K562 (cell line): ENCODE results near the gene HOXC5. TPM values are rescaled to one million over a fixed set of nuclear protein-coding genes. Genes with fewer than 3 reads are reported as not detected.

Source experiments
- ATAC-seq: fragments of 200-7000 bp; cut with Tn5 transposase; 3 replicates; pipeline ENCODE4 v1.9.1; 2020; ENCODE audit warnings: moderate library complexity
- BruUV-seq: library from RNA; stranded (reverse); fragments of 400-500 nt; replicated peaks from 2 replicates; lab custom pipeline; 2021; lab: Mats Ljungman, UMichigan
- CTCF ChIA-PET: fragments of 300-600 bp; formaldehyde crosslinking; extraction: SDS; loops from one replicate; lab custom pipeline; 2021; ENCODE audit warnings: low intra/inter-chr PET ratio; lab: Yijun Ruan, JAX
- POLR2A ChIA-PET: fragments of 300-600, 350-650 bp; sonication (Branson Sonifier 250); formaldehyde crosslinking; extraction: SDS; loops from one replicate; lab custom pipeline; 2021; ENCODE audit warnings: antibody characterized with exemption, inconsistent platforms; lab: Yijun Ruan, JAX
- DNase-seq, 4 experiments: peaks; one replicate each; pipeline versions ENCODE4 v3.0.0 to v3.0.0-alpha.2; 2011 to 2018; ENCODE audit warnings: low spot score in 3 of 4, mixed read lengths in 3 of 4; ENCODE audit errors: extremely low read depth in 1 of 4
- FAIRE-seq: peaks from 2 replicates; lab custom pipeline; 2011; peaks lifted over from hg19 to GRCh38; lab: Jason Lieb, UNC
- H2AFZ ChIP-seq: 2 replicates; pipeline ENCODE4 v1.6.0; 2011; ENCODE audit warnings: low read depth, low read length, control low read depth, inconsistent platforms
- H3K27ac ChIP-seq: fragments of 200-600 bp; 3 replicates; pipeline ENCODE4 v1.8.0; 2011; ENCODE audit warnings: low read depth, mild to moderate bottlenecking, control low read depth, inconsistent platforms, low read length, moderate library complexity, mixed read lengths; ENCODE audit errors: extremely low read depth
- H3K27me3 ChIP-seq, 2 experiments: fragments of 300-600 bp in 1 of 2; 2 replicates in 1 of 2; 3 replicates in 1 of 2; pipeline versions ENCODE4 v1.6.0 to v1.8.0; 2011; ENCODE audit warnings: inconsistent platforms in 2 of 2, low read length in 2 of 2, mild to moderate bottlenecking in 1 of 2, mixed read lengths in 1 of 2, moderate library complexity in 1 of 2; ENCODE audit not compliant: control insufficient read depth in 2 of 2, insufficient read depth in 2 of 2
- H3K36me3 ChIP-seq: fragments of 300-600 bp; 3 replicates; pipeline ENCODE4 v1.8.0; 2011; ENCODE audit warnings: mild to moderate bottlenecking, low read length, inconsistent platforms; ENCODE audit not compliant: control insufficient read depth, insufficient read depth
- H3K4me1 ChIP-seq, 2 experiments: fragments of 200-600 bp in 1 of 2; replicated peaks in 1 of 2; 2 replicates in 1 of 2; 3 replicates in 1 of 2; pipeline versions ENCODE4 v1.5.1 to v1.8.0; 2011; ENCODE audit warnings: inconsistent platforms in 2 of 2, low read length in 2 of 2, mild to moderate bottlenecking in 1 of 2, mixed read lengths in 1 of 2, moderate library complexity in 1 of 2; ENCODE audit not compliant: control insufficient read depth in 2 of 2, insufficient read depth in 2 of 2
- H3K4me2 ChIP-seq: 2 replicates; pipeline ENCODE4 v1.6.1; 2011; ENCODE audit warnings: low read length, control low read depth, inconsistent platforms, mixed read lengths; ENCODE audit not compliant: insufficient read depth
- H3K4me3 ChIP-seq: fragments of 200-600 bp; sonication (generic), shearing (Covaris generic); 2 replicates; pipeline ENCODE4 v1.5.1; 2016; ENCODE audit warnings: control low read depth, inconsistent platforms
- H3K79me2 ChIP-seq: fragments of 200-600 bp; 3 replicates; pipeline ENCODE4 v1.8.0; 2011; ENCODE audit warnings: low read length, inconsistent platforms; ENCODE audit not compliant: control insufficient read depth, insufficient read depth
- H3K9ac ChIP-seq, 2 experiments: 2 replicates each; pipeline versions ENCODE4 v1.6.0 to v1.6.1; 2011; ENCODE audit warnings: low read depth in 2 of 2, low read length in 2 of 2, control low read depth in 1 of 2, inconsistent platforms in 1 of 2, mild to moderate bottlenecking in 1 of 2, mixed read lengths in 1 of 2; ENCODE audit not compliant: insufficient read depth in 1 of 2
- H3K9me1 ChIP-seq: one replicate; pipeline ENCODE4 v1.6.0; 2011; ENCODE audit warnings: inconsistent platforms, mild to moderate bottlenecking, low read length, moderate library complexity; ENCODE audit not compliant: control insufficient read depth, insufficient read depth
- H3K9me3 ChIP-seq: replicated peaks from 2 replicates; pipeline ENCODE4 v1.5.1; 2011; ENCODE audit warnings: low read depth, low read length, inconsistent platforms; ENCODE audit not compliant: control insufficient read depth, insufficient read depth
- H4K20me1 ChIP-seq: replicated peaks from 2 replicates; pipeline ENCODE4 v1.6.1; 2011; ENCODE audit warnings: low read length, inconsistent platforms, mixed read lengths; ENCODE audit not compliant: control insufficient read depth, insufficient read depth
- PHB ChIP-seq: fragments of 250-450 bp; sonication (Bioruptor Pico); IDR thresholded peaks from 2 replicates; pipeline ENCODE4 v1.5.0; 2021
- PHF20 ChIP-seq: fragments of 450-650 bp; IDR thresholded peaks from 2 replicates; pipeline ENCODE4 v1.6.1; 2018; ENCODE audit not compliant: partially characterized antibody
- ZSCAN29 ChIP-seq: fragments of 450-650 bp; IDR thresholded peaks from 2 replicates; pipeline ENCODE4 v1.6.1; 2017
- WGBS: fragments of 100-300 bp; shearing (Covaris generic); methylation state at CpG from one replicate; pipeline ENCODE4 v1.1.6; 2016; ENCODE audit warnings: low coverage, mixed read lengths; ENCODE audit not compliant: insufficient coverage; ENCODE audit errors: missing lambda C conversion rate; 5-methylcytosine and 5-hydroxymethylcytosine counted together
- in situ Hi-C: fragments of 300-500 bp; cut with MboI; formaldehyde crosslinking; loops from 4 replicates; pipeline ENCODE4 v1.15.0; 2018; ENCODE audit warnings: inconsistent platforms, mixed read lengths
- intact Hi-C: fragments of 100-400 bp; cut with micrococcal nuclease; formaldehyde crosslinking; loops from 2 replicates; pipeline ENCODE4 v1.14.2; 2022
- polyA plus RNA-seq, 8 experiments: library from polyadenylated mRNA; depleted of rRNA in 4 of 8; stranded (reverse) in 5 of 8; unstranded in 3 of 8; fragments of >200 nt; fragmentation: Nextera tagmentation in 2 of 8; fragmentation: Illumina TruSeq in 1 of 8; extraction: Ambion mirVana in 2 of 8; extraction: Trizol in 1 of 8; gene quantifications; 2 replicates each; pipeline versions ENCODE4 v1.2.1 to v1.2.3, GENCODE V29; 2011 to 2014; ENCODE audit warnings: inconsistent platforms in 1 of 8, missing spikeins in 1 of 8
- total RNA-seq, 7 experiments: library from RNA; depleted of rRNA in 6 of 7; stranded (reverse); fragments of >200 nt in 6 of 7; fragmentation: Illumina TruSeq in 2 of 7; extraction: Trizol in 2 of 7; gene quantifications; 2 replicates each; pipeline versions ENCODE4 v1.2.1 to v1.2.3, GENCODE V29; 2011 to 2021; ENCODE audit warnings: low replicate concordance in 1 of 7

The HOXC5 gene
- total and polyA plus RNA-seq, 9 of the 15 experiments (the other 6 are each of a cell fraction or from before 2014, with no cell fraction given): 0.10 to 0.44 (median 0.18) TPM; not detected in 4

DNA sequence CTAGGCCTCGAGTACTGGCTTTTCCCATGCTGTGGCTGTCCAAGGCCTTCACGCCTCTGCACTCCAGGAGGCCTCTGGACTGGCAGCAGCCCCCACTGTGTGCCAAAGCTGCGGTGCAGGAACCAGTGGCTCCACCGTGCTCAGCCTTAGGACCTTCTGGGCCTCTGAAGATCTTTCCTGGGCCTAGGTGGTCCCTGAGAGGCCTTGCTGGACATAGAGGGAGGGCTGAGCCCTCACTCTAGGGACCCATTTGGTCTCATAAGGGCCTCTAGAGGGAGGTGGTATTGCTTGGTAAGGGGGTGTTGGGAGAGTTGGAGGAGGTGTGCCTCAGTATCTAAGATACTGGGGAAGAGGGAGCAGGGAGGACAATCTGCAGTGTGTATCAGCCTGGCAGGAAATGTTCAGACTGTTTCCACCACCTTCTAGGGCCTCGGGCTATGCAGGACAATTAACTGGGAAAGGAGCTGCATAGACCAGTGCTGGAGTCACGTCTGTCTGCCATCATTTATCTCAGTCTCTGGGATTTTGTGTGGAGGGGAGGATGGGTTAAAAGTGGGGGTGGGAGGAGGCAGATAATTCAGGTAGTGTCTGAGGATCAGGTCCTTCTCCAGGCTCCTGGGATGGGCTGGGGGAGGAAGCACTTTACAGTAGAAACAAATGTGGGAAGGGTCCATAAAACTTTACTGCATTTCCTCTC lies 2.9 kb downstream of the HOXC5 start:
- Histone ChIP-seq H3K4me3 (no peak overlapping the region), H3K79me2 (no peaks in the 10 kb centered on the region), H3K27ac (no peak overlapping the region), H2AFZ (no peak overlapping the region), H4K20me1 (no peaks in the 10 kb centered on the region), H3K27me3 (peaks cover 9 to 13% of the 10 kb centered on the region in 2 experiments; a peak in 1 of 5 replicates), H3K9me1 (no peaks in the 10 kb centered on the region), H3K4me2 (no peak overlapping the region), H3K36me3 (no peaks in the 10 kb centered on the region), H3K9ac (no peak overlapping the region; a peak in 1 of 4 replicates), H3K9me3 (no peaks in the 10 kb centered on the region), H3K4me1 (peaks cover 0 to 17% of the 10 kb centered on the region in 2 experiments; a peak in 3 of 5 replicates)
- DNase-seq (no peak), FAIRE-seq (no peak), ATAC-seq (no peak)
- BruUV-seq: no TSS peak
- ChIA-PET POLR2A (interaction anchor here (0.5 to 0.7 kb wide), 2 partner anchors 159 to 440 kb away, joined by 3 to 4 read pairs; no protein-coding TSS in a partner anchor), CTCF (no interaction called here)
- in situ Hi-C loops (loop anchor here (5.0 kb wide), 1 partner anchor 97 kb away; no protein-coding TSS in a partner anchor), intact Hi-C loops (no loop called here)
- TF ChIP-seq ZSCAN29 (peak; percentile 96), PHB (CRISPR knock-in tag) (no peak)
- 19% methylated on average over 6 of the region's 6 CpGs for WGBS

DNA sequence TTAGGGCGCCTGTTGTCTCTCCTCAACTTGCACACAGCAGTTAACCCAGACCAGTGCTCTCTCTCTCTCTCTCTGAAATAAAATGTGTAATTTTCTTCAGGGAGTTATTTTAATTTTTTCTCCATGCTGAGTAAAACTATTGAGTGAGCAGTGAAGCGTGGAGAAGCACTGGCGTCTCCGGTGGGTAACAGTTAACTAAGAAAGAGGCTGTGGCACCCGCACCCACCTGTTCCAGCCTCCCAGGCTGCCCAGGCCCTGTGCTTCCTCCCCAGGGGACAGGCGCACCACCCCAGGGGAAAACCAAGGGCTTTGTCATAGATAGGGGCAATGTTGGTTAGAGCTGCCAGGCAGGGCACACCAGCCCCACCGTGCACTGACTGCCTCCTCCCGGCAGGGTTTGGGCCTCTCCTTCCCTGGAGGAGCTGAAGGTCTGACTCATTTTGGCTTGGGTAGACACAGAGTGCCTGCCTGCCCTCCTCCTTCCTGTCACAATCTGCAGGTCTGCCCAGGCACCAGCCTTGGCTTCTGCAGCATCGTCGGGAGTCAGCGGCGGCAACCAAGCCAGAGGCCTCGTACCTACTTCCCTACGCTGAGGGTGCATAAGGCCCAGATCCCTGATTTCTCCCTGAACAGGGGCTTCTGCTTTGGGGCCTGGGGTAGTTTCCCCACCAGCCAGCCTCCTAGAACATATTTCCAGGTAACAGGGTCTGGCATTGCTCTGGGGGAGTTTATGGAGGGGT lies 3.9 kb downstream of the HOXC5 start:
- no TSS peak for BruUV-seq
- in situ Hi-C loops (loop anchor here (5.0 kb wide), 1 partner anchor 96 kb away; no protein-coding TSS in a partner anchor), intact Hi-C loops (no loop called here)
- H3K36me3 ChIP-seq: no peaks in the 10 kb centered on the region
- H3K9me3 ChIP-seq: no peaks in the 10 kb centered on the region
- POLR2A ChIA-PET: interaction anchor here (0.6 kb wide), 1 partner anchor 122 kb away, joined by 3 read pairs; no protein-coding TSS in a partner anchor
- H3K4me1 ChIP-seq: peaks cover 0 to 12% of the 10 kb centered on the region in 2 experiments; a peak in 3 of 5 replicates
- no peak for DNase-seq
- H4K20me1 ChIP-seq: no peaks in the 10 kb centered on the region
- no peak overlapping the region for H3K4me2 ChIP-seq
- H2AFZ ChIP-seq: no peak overlapping the region
- peaks cover 9 to 13% of the 10 kb centered on the region in 2 experiments; a peak in 2 of 5 replicates for H3K27me3 ChIP-seq
- no peak overlapping the region for H3K27ac ChIP-seq
- CTCF ChIA-PET: no interaction called here
- WGBS: 51% methylated on average over 13 of the region's 14 CpGs
- no peak for TF ChIP-seq PHF20
- TF ChIP-seq, all 486 proteins: peak for 0
- ATAC-seq (no peak), FAIRE-seq (no peak)
- Histone ChIP-seq H3K9me1 (no peaks in the 10 kb centered on the region), H3K79me2 (no peaks in the 10 kb centered on the region), H3K4me3 (no peak overlapping the region), H3K9ac (peak overlapping the region in 1 of 2 experiments; percentile 39; a peak in 2 of 4 replicates)
